NK-92 treated with Interleukin-12 subunit alpha and Interleukin-12 subunit beta, amount 100 ng/mL, for 24 hours (cell line): Measurements from ENCODE around the gene CLEC18B.
"Not testable (repeated sequence)": the region's sequence is repeated elsewhere in the genome, so short reads cannot be mapped to it uniquely, and the experiment has no call there.

Experiments used
- DNase-seq: peaks from one replicate; lab custom pipeline; 2025; lab: John Stamatoyannopoulos, UW

CLEC18B gene

DNA sequence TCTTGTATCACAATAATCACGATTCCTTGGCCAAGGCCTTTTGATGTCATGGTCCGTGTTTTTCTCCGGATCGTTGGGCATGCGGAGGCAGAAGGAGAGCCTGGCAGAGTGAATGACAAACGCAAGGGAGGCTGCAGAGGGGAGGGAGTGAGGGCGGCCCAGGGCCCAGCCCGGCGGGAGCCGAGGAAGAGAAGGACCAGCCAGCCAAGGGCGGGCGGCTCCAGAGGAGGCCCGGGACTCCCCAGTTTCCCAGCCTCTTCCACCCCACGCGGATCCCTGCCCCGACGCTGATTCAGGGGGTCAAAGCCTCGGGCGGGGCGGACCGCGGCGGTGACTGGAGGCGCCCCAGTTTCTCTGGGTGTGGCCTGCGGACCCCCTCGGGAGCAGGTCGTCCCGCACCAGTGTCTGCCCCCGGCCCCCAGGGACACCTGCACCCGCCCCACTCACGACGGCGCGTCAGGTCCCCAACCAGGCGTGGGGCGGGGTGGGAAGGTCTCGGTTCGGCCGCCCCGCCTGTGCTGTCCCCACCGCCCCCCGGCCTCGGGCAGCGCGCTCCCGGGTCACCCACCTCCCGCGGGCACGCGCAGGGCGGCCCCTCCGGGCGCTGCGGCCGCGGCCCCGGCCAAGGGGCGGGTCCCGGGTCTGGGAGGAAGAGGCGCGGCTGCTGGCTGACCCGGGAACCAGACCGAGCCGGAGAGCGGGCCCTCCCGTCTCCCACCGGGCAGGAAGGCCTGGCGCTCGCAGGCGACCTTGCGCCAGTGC lies 14.5 kb downstream of the CLEC18B start:
- not testable (repeated sequence) for DNase-seq

DNA sequence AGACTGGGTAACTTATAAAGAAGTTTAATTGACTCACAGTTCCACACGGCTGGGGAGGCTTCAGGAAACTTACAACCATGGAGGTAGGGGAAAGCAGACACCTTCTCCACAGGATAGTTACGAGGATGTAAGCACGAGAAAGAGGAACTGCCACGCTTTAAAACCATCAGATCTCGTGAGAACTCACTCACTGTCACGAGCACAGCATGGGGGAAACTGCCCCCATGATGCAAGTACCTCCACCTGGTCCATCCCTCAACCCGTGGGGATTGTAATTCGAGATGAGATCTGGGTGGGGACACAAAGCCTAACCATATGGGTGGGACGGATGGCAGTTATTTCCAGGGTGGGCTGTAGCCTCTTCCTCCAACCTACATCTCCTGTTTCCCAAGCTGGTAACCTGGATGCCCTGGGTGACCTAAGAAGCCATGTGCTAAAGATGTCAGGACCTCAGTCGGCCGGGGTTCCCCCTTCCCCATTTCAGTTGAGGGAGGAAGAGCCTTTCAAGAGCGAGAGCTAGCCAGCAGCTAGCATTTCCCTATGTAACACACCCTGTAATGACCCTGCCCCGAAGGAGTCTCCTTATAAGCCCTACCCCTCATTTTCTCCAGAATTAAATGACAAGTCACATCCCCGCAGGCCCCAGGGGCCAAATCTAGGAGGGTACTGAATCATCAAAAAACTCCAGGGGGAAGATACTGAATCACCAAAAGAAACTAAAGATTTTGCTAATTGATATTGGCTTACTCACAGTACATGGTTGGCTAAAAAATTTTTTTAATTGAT lies 16.9 kb downstream of the CLEC18B start:
- not testable (repeated sequence) for DNase-seq

DNA sequence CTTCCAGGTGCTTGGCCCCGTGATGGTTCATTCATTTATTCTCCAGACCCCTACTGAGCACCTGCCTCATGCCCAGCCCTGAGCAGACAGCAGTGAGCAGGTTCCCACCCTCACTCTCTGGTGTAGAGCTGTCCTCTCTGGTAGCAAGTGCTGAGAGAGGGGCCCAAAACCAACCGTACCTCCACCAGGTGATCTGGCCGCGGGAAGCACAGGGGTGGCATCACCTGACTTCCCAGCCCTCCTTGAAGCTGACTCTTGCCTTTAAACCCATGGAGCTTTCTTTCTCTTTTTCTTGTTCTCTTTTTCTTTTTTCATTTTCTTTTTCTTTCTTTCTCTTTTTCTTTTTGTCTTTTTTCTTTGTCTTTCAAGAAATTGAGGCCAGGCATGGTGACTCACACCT lies 21.0 kb downstream of the CLEC18B start:
- DNase-seq, result not testable (repeated sequence)

DNA sequence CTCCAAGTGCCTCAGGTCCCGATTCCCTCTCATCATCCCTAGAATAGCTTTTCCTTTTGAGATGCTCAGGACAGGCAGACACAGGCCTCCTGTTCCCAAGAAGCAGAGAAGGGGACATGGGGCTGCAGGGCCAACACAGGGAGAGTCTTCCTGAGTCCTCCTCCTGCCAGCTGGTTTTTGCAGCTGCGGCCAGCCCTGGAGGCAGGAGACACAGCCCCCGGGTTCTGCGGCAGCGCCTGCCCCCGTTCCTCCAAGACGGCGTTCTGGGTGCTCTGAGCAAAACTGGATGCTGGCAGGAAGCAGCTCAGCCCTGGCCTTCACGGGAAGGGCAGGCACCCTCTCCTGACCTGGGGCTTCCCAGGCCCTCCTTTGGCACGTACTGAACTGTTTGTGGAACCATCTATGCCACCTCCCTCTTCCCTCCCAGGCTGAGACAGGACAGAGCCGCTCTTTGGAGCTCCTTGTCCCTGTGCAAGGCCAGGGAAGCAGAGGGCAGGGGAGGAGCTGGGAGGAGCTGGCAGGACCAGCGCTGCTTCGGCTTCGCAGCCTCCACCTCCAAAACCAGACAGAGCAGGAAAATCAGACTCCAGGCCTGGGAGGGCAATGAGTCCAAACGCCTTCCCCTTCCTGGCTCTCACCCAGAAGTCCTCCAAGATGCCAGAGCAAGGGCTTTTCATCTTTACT lies 22.9 kb downstream of the CLEC18B start:
- not testable (repeated sequence) for DNase-seq

DNA sequence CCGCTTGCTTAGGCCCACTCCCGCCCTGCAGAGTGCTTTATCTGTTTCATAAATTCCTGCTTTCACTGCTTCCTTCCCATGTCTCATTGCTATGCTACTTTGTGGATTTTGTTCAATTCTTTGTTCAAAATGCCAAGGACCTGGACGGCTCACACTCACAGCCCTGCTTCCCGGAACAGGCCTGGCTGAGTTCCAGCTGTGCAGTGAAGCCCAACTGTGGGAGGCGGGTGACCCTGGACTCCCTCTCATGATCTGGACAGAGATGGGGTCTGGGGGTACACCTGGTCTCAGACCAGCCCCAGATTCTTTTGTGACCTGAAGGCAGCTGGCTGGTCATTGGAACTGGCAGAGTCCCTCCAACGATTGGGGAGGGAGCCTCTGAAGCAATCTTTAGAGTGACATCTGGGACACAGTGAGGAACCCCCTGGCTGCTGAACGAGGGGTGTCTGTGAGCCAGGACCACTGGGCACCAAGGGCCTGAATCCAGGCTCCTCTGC lies 24.7 kb downstream of the CLEC18B start:
- not testable (repeated sequence) for DNase-seq

DNA sequence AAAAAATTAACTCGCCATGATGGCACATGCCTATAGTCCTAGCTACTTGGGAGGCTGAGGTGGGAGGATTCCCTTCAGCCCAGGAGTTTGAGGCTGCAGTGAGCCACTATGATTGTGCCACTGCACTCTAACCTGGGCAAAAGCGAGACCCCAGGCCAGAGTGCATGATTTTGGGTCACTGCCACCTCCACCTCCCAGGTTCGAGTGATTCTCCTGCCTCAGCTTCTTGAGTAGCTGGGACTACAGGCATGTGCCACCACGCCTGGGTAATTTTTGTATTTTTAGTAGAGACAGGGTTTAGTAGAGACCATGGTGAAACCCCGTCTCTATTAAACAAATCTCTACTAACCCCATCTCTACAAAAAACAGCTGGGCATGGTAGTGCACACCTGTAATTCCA lies 26.7 kb downstream of the CLEC18B start:
- DNase-seq, result not testable (repeated sequence)

DNA sequence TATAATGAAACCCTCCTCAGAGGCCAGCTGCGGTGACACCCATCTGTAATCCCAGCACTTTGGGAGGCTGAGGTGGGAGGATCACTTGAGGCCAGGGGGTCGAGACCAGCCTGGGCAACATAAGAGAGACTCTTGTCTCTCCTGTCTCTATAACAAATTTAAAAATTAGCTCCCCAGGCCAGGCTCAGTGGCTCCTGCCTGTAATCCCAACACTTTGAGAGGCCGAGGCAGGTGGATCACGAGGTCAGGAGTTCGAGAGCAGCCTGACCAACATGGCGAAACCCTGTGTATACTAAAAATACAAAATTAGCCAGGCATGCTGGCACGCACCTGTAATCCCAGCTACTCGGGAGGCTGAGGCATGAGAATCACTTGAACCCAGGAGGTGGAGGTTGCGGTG lies 27.1 kb downstream of the CLEC18B start:
- not testable (repeated sequence) for DNase-seq

DNA sequence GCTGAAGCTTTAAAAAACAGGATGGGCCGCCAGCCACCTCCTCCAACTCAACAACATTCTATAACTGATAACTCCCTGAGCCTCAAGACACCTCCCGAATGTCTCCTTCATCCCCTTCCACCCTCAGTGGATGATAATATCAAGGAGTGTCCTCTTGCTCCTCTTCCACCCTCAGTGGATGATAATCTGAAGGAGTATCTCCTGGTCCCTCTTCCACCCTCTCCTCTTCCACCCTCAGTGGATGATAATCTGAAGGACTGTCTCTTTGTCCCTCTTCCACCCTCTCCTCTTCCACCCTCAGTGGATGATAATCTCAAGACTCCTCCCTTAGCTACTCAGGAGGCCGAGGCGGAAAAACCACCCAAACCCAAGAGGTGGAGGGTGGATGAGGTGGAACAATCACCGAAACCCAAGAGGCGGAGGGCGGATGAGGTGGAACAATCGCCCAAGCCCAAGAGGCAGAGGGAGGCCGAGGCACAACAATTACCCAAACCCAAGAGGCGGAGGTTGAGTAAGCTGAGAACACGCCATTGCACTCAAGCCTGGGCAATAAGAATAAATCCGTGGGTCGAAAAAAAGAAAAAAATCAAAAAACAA lies 29.7 kb downstream of the CLEC18B start:
- DNase-seq, result not testable (repeated sequence)

DNA sequence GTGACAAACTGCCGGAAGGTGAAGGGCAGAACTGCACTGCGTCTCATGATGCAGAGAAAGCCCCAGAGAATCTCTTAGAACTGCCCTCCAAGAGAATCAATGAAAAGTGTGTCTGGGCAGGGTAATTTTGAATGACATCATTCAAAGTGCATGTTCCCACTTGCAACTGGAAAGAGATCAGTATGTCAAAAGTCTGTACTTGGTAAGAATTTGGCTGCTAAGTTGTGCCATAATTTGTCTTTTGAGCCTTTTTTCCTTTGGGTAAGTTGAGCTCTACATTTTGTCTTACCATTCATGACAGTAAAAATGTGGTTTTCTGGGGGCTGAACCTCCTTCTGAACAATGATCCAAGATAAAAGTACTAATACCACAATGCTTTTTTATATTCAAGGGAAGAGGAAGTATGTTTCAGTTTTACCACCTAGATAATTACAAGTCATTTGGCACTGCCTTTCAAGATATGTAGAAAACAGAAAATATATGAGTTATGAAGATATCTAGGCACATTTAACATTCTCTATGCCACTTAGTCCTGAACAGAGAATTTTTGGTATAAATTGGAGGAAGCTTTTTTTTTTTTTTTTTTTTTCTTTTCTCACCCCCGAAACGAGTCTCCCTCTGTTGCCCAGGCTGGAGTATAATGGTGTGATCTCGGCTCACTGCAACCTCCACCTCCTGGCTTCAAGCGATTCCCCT lies 38.8 kb downstream of the CLEC18B start:
- not testable (repeated sequence) for DNase-seq

DNA sequence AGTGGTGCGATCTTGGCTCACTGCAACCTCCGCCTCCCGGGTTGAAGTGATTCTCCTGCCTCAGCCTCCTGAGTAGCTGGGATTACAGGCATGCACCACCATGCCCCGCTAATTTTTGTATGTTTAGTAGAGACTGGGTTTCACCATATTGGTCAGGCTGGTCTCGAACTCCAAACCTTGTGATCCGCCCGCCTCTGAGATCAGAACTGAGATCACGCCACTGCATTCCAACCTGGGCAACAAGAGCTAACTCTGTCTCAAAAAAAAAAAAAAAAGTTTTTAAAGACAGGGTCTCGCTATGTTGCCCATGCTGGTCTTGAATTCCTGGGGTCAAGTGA lies 47.5 kb downstream of the CLEC18B start:
- not testable (repeated sequence) for DNase-seq

DNA sequence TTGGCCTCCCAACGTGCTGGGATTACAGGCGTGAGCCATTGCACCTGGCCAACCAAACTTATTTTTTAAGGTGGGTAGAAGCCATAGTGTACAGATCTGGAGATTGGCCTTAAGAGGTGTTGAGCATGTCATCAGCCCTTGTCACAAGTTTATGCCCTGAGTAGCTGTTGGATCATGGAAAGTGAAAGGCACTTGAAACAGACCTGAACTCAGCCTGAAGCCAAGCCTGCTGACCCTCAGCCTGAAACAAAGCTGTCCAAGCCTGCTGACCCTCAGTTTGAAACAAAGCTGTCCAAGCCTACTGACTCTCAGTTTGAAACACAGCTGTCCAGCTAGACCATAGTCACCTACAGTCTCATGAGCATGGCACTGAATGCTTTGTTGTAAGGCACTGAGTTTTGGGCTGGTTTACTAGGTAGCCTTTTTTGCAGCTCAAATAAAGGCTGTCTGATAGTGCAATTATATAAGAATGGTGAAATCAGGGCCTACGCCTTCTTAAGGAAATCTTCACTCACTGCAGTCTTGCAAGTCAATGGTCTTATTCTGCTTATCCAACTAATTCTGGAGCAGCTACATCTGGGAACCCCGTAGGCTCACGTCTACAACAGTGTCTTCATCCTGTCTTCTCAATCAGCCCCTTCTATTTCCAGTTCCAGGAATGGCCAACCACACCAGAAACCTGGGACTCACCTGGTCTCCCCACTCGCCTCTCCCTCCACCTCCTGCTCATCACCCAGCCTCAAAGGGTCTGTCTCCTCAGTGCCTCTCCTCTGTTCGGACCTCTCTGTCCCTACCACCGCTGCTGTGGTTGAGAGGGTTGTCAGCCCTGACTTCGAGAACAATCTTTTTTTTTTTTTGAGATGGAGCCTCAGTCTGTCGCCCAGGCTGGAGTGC lies 48.1 kb downstream of the CLEC18B start:
- DNase-seq, result no peak

DNA sequence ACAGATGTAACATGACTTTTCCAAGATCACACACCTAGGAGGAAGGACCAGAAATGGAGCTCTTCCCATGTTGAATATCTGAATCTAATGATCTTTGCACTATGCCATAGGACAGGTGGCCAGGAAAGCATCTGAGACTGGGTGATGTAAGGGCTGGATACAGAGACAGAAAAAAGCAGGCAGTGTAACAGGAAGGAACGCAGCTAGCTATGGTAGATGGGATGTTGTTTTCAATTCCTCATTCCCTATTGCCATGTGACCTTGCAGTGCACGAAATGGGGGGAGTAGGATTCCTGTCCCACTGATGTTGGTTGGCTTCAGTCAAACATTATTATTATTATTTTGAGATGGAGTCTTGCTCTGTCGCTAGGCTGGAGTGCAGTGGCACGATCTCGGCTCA lies 48.9 kb downstream of the CLEC18B start:
- DNase-seq, result no peak

DNA sequence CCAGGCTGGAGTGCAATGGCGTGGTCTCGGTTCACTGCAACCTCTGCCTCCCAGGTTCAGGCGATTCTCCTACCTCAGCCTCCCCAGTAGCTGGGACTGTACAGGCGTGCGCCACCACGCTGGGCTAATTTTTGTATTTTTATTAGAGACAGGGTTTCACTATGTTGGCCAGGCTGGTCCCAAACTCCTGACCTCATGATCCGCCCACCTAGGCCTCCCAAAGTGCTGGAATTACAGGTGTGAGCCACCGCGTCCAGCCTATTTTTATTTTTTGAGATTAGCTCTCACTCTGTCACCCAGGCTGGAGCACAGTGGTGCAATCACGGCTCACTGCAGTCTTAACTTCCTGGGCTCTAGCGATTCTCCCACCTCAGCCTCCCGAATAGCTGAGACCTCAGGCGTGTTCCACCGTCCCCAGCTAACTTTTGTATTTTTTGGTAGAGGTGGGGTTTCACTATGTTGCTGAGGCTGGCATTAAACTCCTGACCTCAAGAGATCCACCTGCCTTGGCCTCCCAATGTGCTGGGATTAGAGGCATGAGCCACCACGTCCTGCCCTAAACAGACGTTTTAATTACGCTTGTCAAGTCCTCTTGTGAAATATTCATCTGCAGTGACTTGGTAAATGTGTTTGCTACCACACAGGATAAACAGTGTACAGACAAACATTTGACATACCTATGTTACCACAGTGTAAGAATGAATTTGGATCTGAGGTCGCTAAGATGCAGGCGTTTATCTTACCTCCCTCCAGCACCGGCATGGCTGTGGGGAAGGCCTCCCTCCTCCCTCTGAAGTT lies 50.7 kb downstream of the CLEC18B start:
- not testable (repeated sequence) for DNase-seq

DNA sequence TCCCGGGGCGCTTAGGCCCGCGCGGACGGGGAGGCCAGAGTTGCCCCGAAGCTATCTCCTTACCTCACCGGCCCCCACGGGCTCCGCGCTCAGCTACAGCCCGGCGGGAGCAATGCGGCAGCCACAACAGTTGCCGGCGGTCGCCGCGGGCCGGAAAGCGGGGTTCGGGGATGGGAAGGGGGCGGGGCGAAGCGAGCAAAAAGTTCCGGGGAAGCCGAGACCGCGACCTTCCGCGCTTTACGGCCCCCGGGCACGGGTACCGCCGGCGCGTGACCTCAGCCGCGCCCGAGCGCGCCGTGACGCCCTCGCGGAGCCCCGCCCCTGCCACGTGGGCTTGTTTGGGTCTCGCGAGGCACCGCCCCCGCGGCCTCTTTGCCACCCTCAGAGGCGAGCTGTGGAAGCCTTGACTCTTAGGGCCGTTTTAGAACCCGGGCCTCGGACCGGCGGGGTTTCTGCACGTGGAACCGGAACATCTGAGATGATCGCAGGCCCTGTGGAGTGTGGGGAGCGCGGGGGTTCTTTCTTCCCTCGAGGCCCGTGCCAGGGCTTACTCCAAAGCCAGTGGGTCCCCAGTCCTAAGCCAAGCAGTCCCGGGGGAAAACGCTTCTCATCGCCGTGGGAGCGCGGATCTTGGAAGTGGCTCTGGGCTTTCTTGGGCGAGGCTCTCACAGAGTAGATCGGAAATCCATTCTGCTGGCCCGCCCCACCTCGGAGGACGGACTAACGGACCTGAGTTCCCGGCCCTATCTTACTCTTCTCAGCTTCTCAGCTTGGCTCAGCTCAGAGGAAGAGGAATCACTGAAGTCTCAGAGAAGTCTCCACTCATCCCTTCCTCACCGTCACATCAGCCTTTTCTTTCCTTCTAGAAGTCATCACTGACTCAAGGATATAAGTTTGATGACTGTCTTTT lies 53.0 kb downstream of the CLEC18B start:
- peak; percentile 86 for DNase-seq

DNA sequence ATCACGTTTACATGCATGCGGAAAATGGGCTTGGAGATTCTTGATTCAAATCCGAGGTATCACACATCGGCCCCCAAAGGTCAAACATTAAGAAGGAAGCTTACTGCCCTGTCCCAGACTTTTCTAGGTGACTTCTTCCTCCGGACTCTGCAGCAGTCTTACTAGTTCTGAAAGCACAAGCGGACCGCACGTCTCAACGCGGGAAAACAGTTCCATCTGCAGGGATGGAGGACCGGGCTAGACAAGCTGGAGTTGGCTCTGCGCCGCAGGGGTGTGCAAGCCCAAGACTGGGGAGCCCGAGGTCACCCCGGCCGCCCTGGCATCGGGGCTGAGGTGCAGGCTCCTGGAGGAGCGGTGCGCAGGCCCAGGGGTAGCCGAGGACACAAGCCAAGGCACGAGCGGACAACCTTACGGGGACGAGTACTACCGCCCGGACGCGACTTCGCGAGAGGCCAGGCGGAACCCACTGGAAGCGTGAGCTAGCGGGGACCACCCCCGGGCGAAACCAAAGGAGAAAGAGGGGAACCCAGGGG lies 53.7 kb downstream of the CLEC18B start:
- not testable (repeated sequence) for DNase-seq

DNA sequence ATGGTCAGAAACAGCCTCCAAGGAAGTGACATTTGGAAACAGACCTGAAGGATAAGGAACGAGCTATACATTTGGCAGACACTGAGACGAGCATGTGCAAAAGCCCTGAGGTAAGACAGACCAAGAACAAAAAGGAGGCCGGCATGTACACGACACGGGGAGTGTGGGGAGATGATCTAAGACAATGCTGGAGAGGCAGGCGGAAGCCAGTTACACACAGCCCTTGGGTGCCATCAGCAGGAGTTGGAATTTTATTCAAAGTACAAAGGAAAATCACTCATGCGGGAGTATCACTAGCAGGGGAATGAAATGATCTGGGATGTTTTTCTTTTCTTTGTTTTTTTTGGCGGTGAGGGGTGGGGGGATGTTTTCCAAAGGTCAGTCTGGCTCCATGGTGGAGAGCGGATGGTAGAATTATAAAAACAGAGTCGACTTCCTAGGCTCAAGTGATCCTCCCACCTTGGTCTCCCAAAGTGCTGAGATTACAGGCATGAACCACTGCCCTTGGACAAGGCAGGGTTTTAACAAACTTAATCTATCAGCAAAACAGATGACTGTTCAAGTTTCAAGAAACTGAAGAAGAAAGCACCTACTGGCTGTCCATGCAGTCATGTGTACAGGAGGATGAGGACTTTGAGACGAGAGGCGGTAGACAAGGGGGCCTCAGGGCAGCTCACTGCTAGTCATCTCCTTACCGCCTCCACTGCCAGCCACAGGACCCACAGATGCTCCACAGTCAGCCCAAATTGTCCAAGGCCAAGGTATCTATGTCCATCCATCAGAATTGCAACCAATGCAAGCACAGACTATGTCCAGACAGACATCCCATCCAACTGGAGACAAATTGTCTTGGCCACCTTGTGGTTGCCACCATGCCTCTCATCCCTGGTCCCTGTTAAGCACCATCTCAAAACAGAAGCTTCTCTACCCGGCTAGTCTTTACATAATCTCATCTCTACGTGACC lies 59.4 kb downstream of the CLEC18B start:
- DNase-seq, result not testable (repeated sequence)
